ENCODE measurements around the gene NTSR1.

The NTSR1 gene

GRCh38 chr20:62694868-62695267, 13.8 kb upstream of the NTSR1 start:
- TF ChIP-seq ZFX (IDR thresholded peaks at IDR 0.05; ENCODE audit: borderline replicate concordance), result no peak
- no peak for TF ChIP-seq CTCF (IDR thresholded peaks at IDR 0.05)

DNA sequence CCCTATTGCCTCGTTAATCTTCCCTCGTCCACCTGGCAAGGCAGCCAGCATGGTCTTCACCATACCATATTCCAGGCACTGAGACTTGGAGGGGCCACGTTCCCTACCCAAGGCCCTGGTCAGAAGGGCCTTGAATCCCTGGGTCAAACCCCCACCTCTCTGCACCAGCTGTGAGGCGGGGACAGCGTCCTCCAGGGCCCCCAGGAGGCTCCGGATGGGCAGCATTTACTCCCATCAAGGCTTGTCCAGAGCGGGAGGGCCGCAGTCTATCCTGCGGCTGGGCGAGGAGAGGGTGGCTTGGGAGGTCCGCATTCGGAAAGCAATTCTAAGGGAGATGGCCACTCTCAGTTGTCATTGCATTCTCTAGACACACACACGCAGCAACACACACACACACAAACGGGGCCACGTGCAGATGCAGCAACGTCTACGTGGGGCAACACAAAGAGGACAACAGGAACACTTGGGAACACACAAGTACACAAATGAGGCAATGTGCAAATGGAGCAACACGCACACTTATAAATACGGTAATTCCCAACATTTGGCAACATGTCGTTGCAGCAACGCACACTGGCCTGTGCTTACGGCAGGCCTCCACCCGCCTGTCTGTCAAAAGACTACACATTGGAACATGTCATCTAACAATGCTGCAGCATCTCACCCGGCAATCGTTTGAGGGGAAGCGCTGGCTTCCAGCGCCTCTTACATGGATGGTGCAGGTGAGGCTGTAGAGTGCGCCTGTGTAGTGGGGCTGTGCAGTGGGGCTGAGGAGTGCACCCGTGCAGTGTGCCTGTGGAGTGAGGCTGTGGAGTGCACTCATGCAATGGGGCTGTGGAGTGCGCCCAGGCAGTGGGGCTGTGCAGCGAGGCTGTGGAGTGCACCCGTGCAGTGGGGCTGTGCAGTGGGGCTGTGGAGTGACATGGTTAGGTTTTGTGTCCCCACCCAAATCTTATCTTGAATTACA, 12.9 kb upstream of the NTSR1 start:
- TF ChIP-seq CTCF (IDR thresholded peaks at IDR 0.05) (no peak), ZFX (IDR thresholded peaks at IDR 0.05; ENCODE audit: borderline replicate concordance) (no peak)
- H3K27ac ChIP-seq, result no peak overlapping the region

More at GRCh38 chr20:62694868-62695267, 13.8 kb upstream of the NTSR1 start:
- no peak overlapping the region for H3K27ac ChIP-seq

GRCh38 chr20:62696434-62696957, 12.1 kb upstream of the NTSR1 start:
- TF ChIP-seq CTCF (IDR thresholded peaks at IDR 0.05) (no peak), ZFX (IDR thresholded peaks at IDR 0.05; ENCODE audit: borderline replicate concordance) (no peak)
- no peak overlapping the region for H3K27ac ChIP-seq

- H3K27ac ChIP-seq, result no peak overlapping the region
- no peak for TF ChIP-seq ZFX (IDR thresholded peaks at IDR 0.05; ENCODE audit: borderline replicate concordance)
- TF ChIP-seq CTCF (IDR thresholded peaks at IDR 0.05), result no peak
Observed at GRCh38 chr20:62696989-62697388, 11.6 kb upstream of the NTSR1 start.

DNA sequence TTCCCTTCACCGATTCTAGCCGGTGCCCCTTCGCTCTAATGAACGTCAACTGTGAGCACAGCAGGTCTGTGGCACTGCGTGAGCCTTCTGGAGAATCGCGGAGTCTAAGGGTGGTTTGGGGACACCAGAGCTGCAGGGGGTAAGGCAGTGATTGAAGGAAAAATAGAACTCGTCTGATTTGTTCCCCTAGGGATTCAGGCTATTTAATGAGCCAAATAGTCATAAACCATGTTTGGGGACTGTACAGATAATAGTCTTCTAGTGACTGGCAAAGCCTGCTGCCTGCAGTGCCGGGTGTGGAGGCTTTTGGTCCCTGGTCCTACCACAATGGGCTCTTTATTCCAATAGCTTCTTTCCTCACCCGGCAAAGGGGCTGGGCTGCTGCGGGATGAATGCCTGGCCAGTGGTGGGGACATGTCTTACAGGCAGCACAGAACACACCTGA, 11.1 kb upstream of the NTSR1 start:
- no peak overlapping the region for H3K27ac ChIP-seq
- TF ChIP-seq CTCF (IDR thresholded peaks at IDR 0.05) (no peak), ZFX (IDR thresholded peaks at IDR 0.05; ENCODE audit: borderline replicate concordance) (no peak)

DNA sequence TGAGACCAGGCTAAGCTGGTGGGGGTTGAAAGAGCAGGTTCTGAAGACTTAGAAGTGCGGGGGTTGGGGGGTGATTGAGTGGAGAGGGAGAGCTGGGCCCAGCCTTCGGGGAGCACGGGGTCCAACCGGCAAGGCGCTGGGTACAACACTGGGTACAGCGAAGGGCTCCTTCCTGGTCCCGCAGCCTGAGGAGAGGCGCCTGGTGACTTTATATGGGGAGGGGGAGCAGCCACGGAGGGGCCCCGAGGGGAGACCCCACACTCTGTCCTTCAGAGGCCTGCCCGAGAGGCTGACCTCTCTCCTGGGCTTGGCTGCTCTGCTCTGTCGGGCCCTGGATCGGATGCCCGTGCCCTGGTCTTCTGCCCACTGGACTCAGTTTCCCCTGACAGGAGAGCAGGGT, 10.4 kb upstream of the NTSR1 start:
- H3K27ac ChIP-seq, result no peak overlapping the region
- TF ChIP-seq CTCF (IDR thresholded peaks at IDR 0.05), result no peak

DNA sequence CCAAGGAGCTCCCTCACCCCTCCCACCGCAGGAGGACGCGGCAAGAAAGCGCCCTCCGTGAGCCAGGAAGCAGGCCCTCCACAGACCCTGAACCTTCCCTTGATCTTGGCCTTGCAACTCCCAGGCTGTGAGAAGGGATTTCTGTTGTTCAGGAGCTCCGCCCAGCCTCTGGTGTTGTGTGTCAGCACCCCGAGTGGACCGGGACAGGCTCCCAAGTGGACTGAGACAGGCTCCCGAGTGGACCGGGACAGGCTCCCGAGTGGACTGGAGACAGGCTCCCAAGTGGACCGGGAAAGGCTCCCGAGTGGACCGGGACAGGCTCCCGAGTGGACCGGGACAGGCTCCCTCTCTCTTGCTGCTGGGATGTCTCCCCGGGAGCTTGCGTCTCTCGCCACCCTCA, 9.3 kb upstream of the NTSR1 start:
- TF ChIP-seq ZFX (IDR thresholded peaks at IDR 0.05; ENCODE audit: borderline replicate concordance), result no peak
- TF ChIP-seq CTCF (IDR thresholded peaks at IDR 0.05), result no peak
- no peak overlapping the region for H3K27ac ChIP-seq
